Brain microvascular endothelial cell (primary cell): ENCODE data around the gene ITPA.

Source experiments
- DNase-seq: peaks from one replicate; pipeline ENCODE4 v3.0.0-alpha.2; 2020
- H3K27ac ChIP-seq: fragments of 250-450 bp; sonication (Bioruptor Pico); 2 replicates; pipeline ENCODE4 v1.5.1; 2020; ENCODE audit warnings: mild to moderate bottlenecking, moderate library complexity
- H3K27me3 ChIP-seq: fragments of 250-450 bp; sonication (Bioruptor Pico); replicated peaks from 2 replicates; pipeline ENCODE4 v1.5.1; 2020; ENCODE audit warnings: mild to moderate bottlenecking
- H3K36me3 ChIP-seq: fragments of 250-450 bp; sonication (Bioruptor Pico); replicated peaks from 2 replicates; pipeline ENCODE4 v1.5.1; 2020; ENCODE audit warnings: mild to moderate bottlenecking
- H3K4me3 ChIP-seq: 2 replicates; pipeline ENCODE4 v1.5.1; 2011; ENCODE audit warnings: low read depth, mild to moderate bottlenecking, control low read depth, low read length, moderate library complexity
- CTCF ChIP-seq: IDR thresholded peaks from 2 replicates; pipeline ENCODE4 v1.5.1; 2011; ENCODE audit warnings: low read depth, mild to moderate bottlenecking, moderate library complexity, low read length, control low read depth, inconsistent platforms; ENCODE audit errors: missing control alignments
- in situ Hi-C: cut with HindIII; loops from 2 replicates; pipeline ENCODE4 v1.10.0; 2017; ENCODE audit warnings: low sequenced_read_pairs, low pct_ligation_motif_present

ITPA gene

GRCh38 chr20:3189561-3190131, 19.7 kb upstream of the ITPA start:
- TF ChIP-seq CTCF = no peak
- DNase-seq = no peak
- no peaks in the 10 kb centered on the region for H3K27me3 ChIP-seq
- in situ Hi-C loops = no loop called here
- H3K27ac ChIP-seq = no peak overlapping the region
- peaks cover 32% of the 10 kb centered on the region for H3K36me3 ChIP-seq
- no peak overlapping the region for H3K4me3 ChIP-seq

- no peak overlapping the region for H3K4me3 ChIP-seq
- DNase-seq = no peak
- in situ Hi-C loops = no loop called here
- H3K36me3 ChIP-seq = peaks cover 43% of the 10 kb centered on the region
- H3K27ac ChIP-seq = no peak overlapping the region
- no peaks in the 10 kb centered on the region for H3K27me3 ChIP-seq
- TF ChIP-seq CTCF = no peak
These were observed 18.6 kb upstream of the ITPA start for GRCh38 chr20:3190681-3191111.

GRCh38 chr20:3192226-3193015, 16.9 kb upstream of the ITPA start:
- H3K36me3 ChIP-seq = peaks cover 47% of the 10 kb centered on the region
- no peak overlapping the region for H3K27ac ChIP-seq
- TF ChIP-seq CTCF = no peak
- no peaks in the 10 kb centered on the region for H3K27me3 ChIP-seq
- DNase-seq = no peak
- H3K4me3 ChIP-seq = no peak overlapping the region
- in situ Hi-C loops = no loop called here

GRCh38 chr20:3193806-3194616, 15.3 kb upstream of the ITPA start:
- TF ChIP-seq CTCF = no peak
- in situ Hi-C loops = no loop called here
- Histone ChIP-seq H3K27me3 (no peaks in the 10 kb centered on the region), H3K36me3 (peaks cover 50% of the 10 kb centered on the region), H3K4me3 (no peak overlapping the region), H3K27ac (no peak overlapping the region)
- DNase-seq = no peak

- H3K36me3 ChIP-seq = peaks cover 57% of the 10 kb centered on the region
- no peaks in the 10 kb centered on the region for H3K27me3 ChIP-seq
- in situ Hi-C loops = no loop called here
- no peak overlapping the region for H3K27ac ChIP-seq
- H3K4me3 ChIP-seq = no peak overlapping the region
- TF ChIP-seq CTCF = no peak
- no peak for DNase-seq
These were observed 14.5 kb upstream of the ITPA start for GRCh38 chr20:3194617-3195280.
